Kidney (tissue), 14 donors: ENCODE results near the gene GPS2. TPM values are rescaled to one million over a fixed set of nuclear protein-coding genes. Genes with fewer than 3 reads are reported as not detected.
A peak's percentile ranks its signal among the peaks of the same experiment; 100 is the strongest.

Source experiments
- DNase-seq, 5 donors: peaks; one replicate each; pipeline ENCODE4 v3.0.0-alpha.2; 2013 to 2020
- FAIRE-seq: peaks from 2 replicates; lab custom pipeline; 2012; peaks lifted over from hg19 to GRCh38; lab: Jason Lieb, UNC
- H3K27ac ChIP-seq, 2 donors: one replicate each; pipeline ENCODE4 v1.7.0; 2013; ENCODE audit warnings: low read depth in 2 of 2, low read length in 2 of 2, inconsistent platforms in 1 of 2
- H3K27me3 ChIP-seq: one replicate; pipeline ENCODE4 v1.7.1; 2013; ENCODE audit warnings: low read length, inconsistent platforms; ENCODE audit not compliant: control insufficient read depth, insufficient read depth
- H3K36me3 ChIP-seq, 3 donors: one replicate each; pipeline versions ENCODE4 v1.7.0 to v1.7.1; 2013; ENCODE audit warnings: low read length in 3 of 3, control low read depth in 1 of 3, inconsistent platforms in 1 of 3; ENCODE audit not compliant: insufficient read depth in 3 of 3, control insufficient read depth in 2 of 3
- H3K4me1 ChIP-seq, 3 donors: one replicate each; pipeline versions ENCODE4 v1.7.0 to v1.7.1; 2013; ENCODE audit warnings: low read length in 3 of 3, inconsistent platforms in 1 of 3, low read depth in 1 of 3; ENCODE audit not compliant: control insufficient read depth in 2 of 3, insufficient read depth in 2 of 3
- H3K4me3 ChIP-seq, 3 donors: one replicate each; pipeline versions ENCODE4 v1.7.0 to v1.8.1; 2013; ENCODE audit warnings: low read length in 3 of 3, control low read depth in 1 of 3, inconsistent platforms in 1 of 3
- H3K9ac ChIP-seq, 3 donors: one replicate each; pipeline versions ENCODE4 v1.7.0 to v1.7.1; 2013; ENCODE audit warnings: low read length in 3 of 3, control low read depth in 1 of 3, inconsistent platforms in 1 of 3
- H3K9me3 ChIP-seq, 3 donors: one replicate each; pipeline versions ENCODE4 v1.7.0 to v1.7.1; 2013; ENCODE audit warnings: low read length in 3 of 3, control low read depth in 1 of 3, inconsistent platforms in 1 of 3; ENCODE audit not compliant: control insufficient read depth in 2 of 3, insufficient read depth in 1 of 3
- CTCF ChIP-seq: IDR thresholded peaks from 3 replicates; pipeline ENCODE4 v1.5.1; 2012; ENCODE audit warnings: mild to moderate bottlenecking, moderate library complexity, borderline replicate concordance; ENCODE audit not compliant: insufficient read depth; ENCODE audit errors: extremely low read depth
- intact Hi-C: fragments of 100-400 bp; cut with DNase I; formaldehyde crosslinking; loops from one replicate; pipeline ENCODE4 v1.11.1; 2022
- polyA plus RNA-seq: library from polyadenylated mRNA; stranded (reverse); fragments of 350-450 nt; fragmentation: Illumina TruSeq; extraction: RNeasy Lipid Tissue Mini Kit (QIAGEN cat#74804); gene quantifications from one replicate; pipeline ENCODE4 v1.2.3, GENCODE V29; 2014; ENCODE audit warnings: low read depth, low replicate concordance; ENCODE audit not compliant: insufficient read depth
- total RNA-seq: library from RNA; stranded (reverse); fragmentation: NEBNext Ultra II Directional; extraction: Animal tissue kit (Norgen Biotek cat#: 25700); gene quantifications from one replicate; pipeline ENCODE4 v1.2.1, GENCODE V29; 2021
- donor health status: control.
- donor health status: control.
- donor health status: control.
- donor health status: control.
- donor health status: control.
- donor health status: DM: yes; HTN: yes; CAD: no.
- donor health status: Normal renal cell carcinoma (clear cell type).

Gene GPS2
- total and polyA plus RNA-seq, 2 donors from 2014 or later: 67.0 to 101 TPM

GRCh38 chr17:7266784-7267183, 48.4 kb downstream of the GPS2 start:
- intact Hi-C loops: no loop called here

DNA sequence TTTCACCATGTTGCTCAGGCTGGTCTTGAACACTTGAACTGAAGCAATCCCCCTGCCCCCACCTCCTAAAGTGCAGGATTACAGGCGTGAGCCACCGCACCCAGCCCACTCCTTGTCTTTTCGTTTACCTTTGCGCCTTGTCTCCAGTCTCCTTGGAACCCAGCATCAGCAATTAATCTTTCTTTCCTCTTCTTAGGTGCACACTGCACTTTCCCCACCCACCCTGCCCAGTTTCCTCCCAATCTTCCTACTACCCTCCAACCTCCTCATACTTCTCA, 51.4 kb downstream of the GPS2 start:
- intact Hi-C loops: no loop called here
- H3K4me1 ChIP-seq: peaks cover 0 to 21% (median 3%) of the 10 kb centered on the region in 3 donors
- H3K9ac ChIP-seq: no peak overlapping the region
- DNase-seq: no peak
- H3K27ac ChIP-seq: peak overlapping the region; percentile 88 to 89
- peak overlapping the region in 1 of 3 donors; percentile 74 for H3K4me3 ChIP-seq
- no peaks in the 10 kb centered on the region for H3K9me3 ChIP-seq
- no peak for TF ChIP-seq CTCF
- H3K36me3 ChIP-seq: peaks cover 0 to 2% (median 0%) of the 10 kb centered on the region in 3 donors
- H3K27me3 ChIP-seq: no peaks in the 10 kb centered on the region
- no peak for FAIRE-seq

More at GRCh38 chr17:7266784-7267183, 48.4 kb downstream of the GPS2 start:
- H3K4me1 ChIP-seq: peaks cover 0 to 11% (median 0%) of the 10 kb centered on the region in 3 donors
- no peak overlapping the region for H3K9ac ChIP-seq
- no peaks in the 10 kb centered on the region for H3K9me3 ChIP-seq
- no peaks in the 10 kb centered on the region for H3K27me3 ChIP-seq
- TF ChIP-seq CTCF: no peak
- H3K4me3 ChIP-seq: no peak overlapping the region
- DNase-seq (no peak), FAIRE-seq (no peak)
- no peak overlapping the region for H3K27ac ChIP-seq
- H3K36me3 ChIP-seq: no peaks in the 10 kb centered on the region

DNA sequence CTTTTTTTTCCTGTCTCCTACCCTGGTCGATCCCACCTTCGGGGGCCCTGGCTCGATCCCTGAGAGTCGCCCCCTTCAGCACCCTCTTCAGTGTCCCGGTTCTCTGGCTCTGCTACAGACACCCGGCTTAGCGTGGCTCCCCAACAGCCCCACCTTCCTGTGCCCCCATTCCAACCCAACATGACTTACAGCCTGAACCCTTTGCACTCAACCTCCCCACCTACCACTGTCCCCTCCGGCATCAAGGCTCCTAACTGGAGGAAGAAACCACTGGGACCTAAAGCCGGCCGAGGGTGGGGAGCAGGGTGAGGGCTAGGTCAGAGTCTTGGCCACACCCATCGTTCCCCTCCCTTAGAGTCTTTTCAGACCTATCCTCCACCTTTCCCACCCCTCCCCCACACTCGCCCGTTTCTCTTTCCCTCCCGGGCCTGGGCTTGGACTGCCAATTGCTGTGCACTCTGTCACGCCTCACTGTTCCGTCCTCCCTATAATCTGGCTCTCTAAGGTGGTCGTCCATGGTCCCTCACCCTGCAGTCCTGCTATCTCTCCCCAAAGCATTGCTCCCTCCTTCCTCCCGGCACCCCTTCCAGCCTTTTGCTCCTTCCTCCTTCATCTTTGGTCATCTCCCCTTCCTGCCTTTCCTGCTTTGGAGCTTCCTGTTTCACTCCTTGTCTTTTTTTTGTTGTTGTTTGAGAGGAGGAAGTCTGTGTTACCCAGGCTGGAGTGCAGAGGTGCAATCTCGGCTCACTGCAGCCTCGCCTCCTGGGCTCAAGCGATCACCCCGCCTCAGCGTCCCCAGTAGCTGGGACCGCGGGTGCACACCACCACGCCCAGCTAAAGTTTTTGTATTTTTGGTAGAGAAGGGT, 52.0 kb downstream of the GPS2 start:
- FAIRE-seq (no peak), DNase-seq (peak; percentile 78 to 91 (median 87))
- Histone ChIP-seq H3K4me1 (peaks cover 0 to 21% (median 3%) of the 10 kb centered on the region in 3 donors), H3K27me3 (no peaks in the 10 kb centered on the region), H3K9me3 (no peaks in the 10 kb centered on the region), H3K4me3 (peak overlapping the region; percentile 53 to 74 (median 72)), H3K27ac (peak overlapping the region; percentile 88 to 89), H3K9ac (peak overlapping the region; percentile 46 to 77 (median 49)), H3K36me3 (peaks cover 0 to 2% (median 0%) of the 10 kb centered on the region in 3 donors)
- intact Hi-C loops: no loop called here
- TF ChIP-seq CTCF: no peak

Other genes starting within 250 kb of the GPS2 start
Only the 30 nearest of the 34 such genes appear.
- 1.2 TPM for gene ASGR2, start 200.5 kb downstream of the GPS2 start, total RNA-seq
- 1.4 TPM for gene ASGR2, start 200.5 kb downstream of the GPS2 start, polyA plus RNA-seq
- gene ASGR1, start 136.0 kb downstream of the GPS2 start, total RNA-seq: 2.1 TPM
- 1.4 TPM for gene ASGR1, start 136.0 kb downstream of the GPS2 start, polyA plus RNA-seq
- 18.9 TPM for gene DLG4, start 95.5 kb downstream of the GPS2 start, total RNA-seq
- gene DLG4, start 95.5 kb downstream of the GPS2 start, polyA plus RNA-seq: 6.6 TPM
- gene ACADVL, start 95.4 kb downstream of the GPS2 start, total RNA-seq: 689 TPM
- 1,202 TPM for gene ACADVL, start 95.4 kb downstream of the GPS2 start, polyA plus RNA-seq
- 35.8 TPM for gene DVL2, start 80.8 kb downstream of the GPS2 start, total RNA-seq
- gene DVL2, start 80.8 kb downstream of the GPS2 start, polyA plus RNA-seq: 18.0 TPM
- gene PHF23, start 75.9 kb downstream of the GPS2 start, total RNA-seq: 28.1 TPM
- gene PHF23, start 75.9 kb downstream of the GPS2 start, polyA plus RNA-seq: 48.5 TPM
- 477 TPM for gene GABARAP, start 72.9 kb downstream of the GPS2 start, total RNA-seq
- 1,483 TPM for gene GABARAP, start 72.9 kb downstream of the GPS2 start, polyA plus RNA-seq
- 113 TPM for gene CTDNEP1, start 63.6 kb downstream of the GPS2 start, total RNA-seq
- gene CTDNEP1, start 63.6 kb downstream of the GPS2 start, polyA plus RNA-seq: 124 TPM
- 41.9 TPM for gene ELP5, start 63.1 kb downstream of the GPS2 start, total RNA-seq
- 110 TPM for gene ELP5, start 63.1 kb downstream of the GPS2 start, polyA plus RNA-seq
- gene CLDN7, start 52.9 kb downstream of the GPS2 start, total RNA-seq: 233 TPM
- 119 TPM for gene CLDN7, start 52.9 kb downstream of the GPS2 start, polyA plus RNA-seq
- gene SLC2A4, start 33.6 kb downstream of the GPS2 start, total RNA-seq: 4.2 TPM
- 2.8 TPM for gene SLC2A4, start 33.6 kb downstream of the GPS2 start, polyA plus RNA-seq
- 1.3 TPM for gene YBX2, start 20.7 kb downstream of the GPS2 start, total RNA-seq
- gene YBX2, start 20.7 kb downstream of the GPS2 start, polyA plus RNA-seq: 3.3 TPM
- gene EIF5A, start 7.7 kb downstream of the GPS2 start, total RNA-seq: 306 TPM
- 434 TPM for gene EIF5A, start 7.7 kb downstream of the GPS2 start, polyA plus RNA-seq
- gene NEURL4, start 14.0 kb upstream of the GPS2 start, total RNA-seq: 44.7 TPM
- gene NEURL4, start 14.0 kb upstream of the GPS2 start, polyA plus RNA-seq: 21.2 TPM
- gene ACAP1, start 21.2 kb upstream of the GPS2 start, total RNA-seq: 26.0 TPM
- gene ACAP1, start 21.2 kb upstream of the GPS2 start, polyA plus RNA-seq: 9.9 TPM
- gene KCTD11, start 36.8 kb upstream of the GPS2 start, total RNA-seq: 14.4 TPM
- gene KCTD11, start 36.8 kb upstream of the GPS2 start, polyA plus RNA-seq: 7.2 TPM
- gene TMEM95, start 39.8 kb upstream of the GPS2 start, total RNA-seq: not detected
- not detected for gene TMEM95, start 39.8 kb upstream of the GPS2 start, polyA plus RNA-seq
- gene TNK1, start 65.7 kb upstream of the GPS2 start, total RNA-seq: 9.3 TPM
- gene TNK1, start 65.7 kb upstream of the GPS2 start, polyA plus RNA-seq: 7.6 TPM
- 35.0 TPM for gene PLSCR3, start 79.2 kb upstream of the GPS2 start, total RNA-seq
- 26.4 TPM for gene PLSCR3, start 79.2 kb upstream of the GPS2 start, polyA plus RNA-seq
- gene TMEM256, start 88.7 kb upstream of the GPS2 start, total RNA-seq: 55.8 TPM
- gene TMEM256, start 88.7 kb upstream of the GPS2 start, polyA plus RNA-seq: 389 TPM
- gene NLGN2, start 92.5 kb upstream of the GPS2 start, total RNA-seq: 23.4 TPM
- gene NLGN2, start 92.5 kb upstream of the GPS2 start, polyA plus RNA-seq: 7.3 TPM
- not detected for gene SPEM1, start 105.0 kb upstream of the GPS2 start, total RNA-seq
- gene SPEM1, start 105.0 kb upstream of the GPS2 start, polyA plus RNA-seq: not detected
- gene SPEM2, start 110.3 kb upstream of the GPS2 start, total RNA-seq: not detected
- not detected for gene SPEM2, start 110.3 kb upstream of the GPS2 start, polyA plus RNA-seq
- gene SPEM3, start 113.5 kb upstream of the GPS2 start, total RNA-seq: not detected
- not detected for gene SPEM3, start 113.5 kb upstream of the GPS2 start, polyA plus RNA-seq
- 10.0 TPM for gene TMEM102, start 120.1 kb upstream of the GPS2 start, total RNA-seq
- 10.0 TPM for gene TMEM102, start 120.1 kb upstream of the GPS2 start, polyA plus RNA-seq
- gene FGF11, start 124.2 kb upstream of the GPS2 start, total RNA-seq: 1.4 TPM
- gene FGF11, start 124.2 kb upstream of the GPS2 start, polyA plus RNA-seq: 7.7 TPM
- 11.9 TPM for gene CHRNB1, start 129.7 kb upstream of the GPS2 start, total RNA-seq
- gene CHRNB1, start 129.7 kb upstream of the GPS2 start, polyA plus RNA-seq: 19.3 TPM
- gene ZBTB4, start 164.3 kb upstream of the GPS2 start, total RNA-seq: 64.8 TPM
- gene ZBTB4, start 164.3 kb upstream of the GPS2 start, polyA plus RNA-seq: 23.2 TPM
- gene SLC35G6, start 166.1 kb upstream of the GPS2 start, total RNA-seq: not detected
- not detected for gene SLC35G6, start 166.1 kb upstream of the GPS2 start, polyA plus RNA-seq
- gene POLR2A, start 169.0 kb upstream of the GPS2 start, total RNA-seq: 133 TPM
- gene POLR2A, start 169.0 kb upstream of the GPS2 start, polyA plus RNA-seq: 18.6 TPM